DMS153 (cell line): ENCODE data around the gene TSR3.

Source experiments
- DNase-seq: peaks from one replicate; lab custom pipeline; 2025; lab: John Stamatoyannopoulos, UW

TSR3 gene

DNA sequence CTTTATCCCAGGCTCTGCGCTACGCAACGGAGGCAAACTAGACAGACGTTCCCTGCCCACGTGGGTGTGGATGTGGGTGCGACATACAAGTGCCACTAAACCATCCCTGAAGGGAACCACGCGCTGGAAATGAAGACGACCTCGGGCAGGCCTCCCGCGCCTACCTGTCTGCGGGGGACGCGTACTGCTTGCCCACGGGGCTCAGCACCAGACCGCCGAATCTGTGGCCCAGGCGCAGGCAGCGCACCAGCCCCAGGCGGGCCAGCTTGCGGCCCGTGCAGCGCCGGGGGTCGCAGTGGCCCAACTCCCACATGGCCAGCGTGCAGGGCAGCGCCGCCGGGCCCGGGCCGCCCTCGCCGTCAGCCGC lies 480 bp downstream of the TSR3 start:
- DNase-seq = no peak

DNA sequence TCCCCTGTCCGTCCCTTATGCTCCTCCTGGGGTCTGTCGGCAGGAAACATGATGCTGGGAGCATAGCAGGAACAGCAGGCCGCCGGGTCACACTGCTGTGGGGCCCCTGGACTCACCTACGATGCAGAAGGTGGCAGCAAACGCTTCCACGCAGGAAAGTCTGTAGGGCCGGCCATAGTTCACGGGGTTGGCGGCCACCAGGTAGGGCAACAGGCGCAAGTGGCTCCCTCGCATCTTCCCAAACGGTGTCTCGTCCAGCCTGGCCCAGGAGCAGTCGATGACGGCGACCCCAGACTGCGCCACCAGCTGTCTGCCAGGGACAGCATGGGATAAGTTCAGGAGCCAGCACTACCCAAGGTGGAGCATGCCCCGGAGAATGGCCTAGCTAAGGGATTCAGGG lies 987 bp downstream of the TSR3 start:
- no peak for DNase-seq

GRCh38 chr16:1349951-1350350 lies 1.7 kb downstream of the TSR3 start:
- DNase-seq = no peak

- DNase-seq = no peak
Observed at GRCh38 chr16:1349351-1349750, 2.3 kb downstream of the TSR3 start.

GRCh38 chr16:1348926-1349325 lies 2.8 kb downstream of the TSR3 start:
- no peak for DNase-seq

- DNase-seq = no peak
Observed at GRCh38 chr16:1348441-1348840, 3.2 kb downstream of the TSR3 start.

- DNase-seq = no peak
Observed at GRCh38 chr16:1347962-1348361, 3.7 kb downstream of the TSR3 start.

- DNase-seq = no peak
Observed at GRCh38 chr16:1347286-1347855, 4.3 kb downstream of the TSR3 start.

DNA sequence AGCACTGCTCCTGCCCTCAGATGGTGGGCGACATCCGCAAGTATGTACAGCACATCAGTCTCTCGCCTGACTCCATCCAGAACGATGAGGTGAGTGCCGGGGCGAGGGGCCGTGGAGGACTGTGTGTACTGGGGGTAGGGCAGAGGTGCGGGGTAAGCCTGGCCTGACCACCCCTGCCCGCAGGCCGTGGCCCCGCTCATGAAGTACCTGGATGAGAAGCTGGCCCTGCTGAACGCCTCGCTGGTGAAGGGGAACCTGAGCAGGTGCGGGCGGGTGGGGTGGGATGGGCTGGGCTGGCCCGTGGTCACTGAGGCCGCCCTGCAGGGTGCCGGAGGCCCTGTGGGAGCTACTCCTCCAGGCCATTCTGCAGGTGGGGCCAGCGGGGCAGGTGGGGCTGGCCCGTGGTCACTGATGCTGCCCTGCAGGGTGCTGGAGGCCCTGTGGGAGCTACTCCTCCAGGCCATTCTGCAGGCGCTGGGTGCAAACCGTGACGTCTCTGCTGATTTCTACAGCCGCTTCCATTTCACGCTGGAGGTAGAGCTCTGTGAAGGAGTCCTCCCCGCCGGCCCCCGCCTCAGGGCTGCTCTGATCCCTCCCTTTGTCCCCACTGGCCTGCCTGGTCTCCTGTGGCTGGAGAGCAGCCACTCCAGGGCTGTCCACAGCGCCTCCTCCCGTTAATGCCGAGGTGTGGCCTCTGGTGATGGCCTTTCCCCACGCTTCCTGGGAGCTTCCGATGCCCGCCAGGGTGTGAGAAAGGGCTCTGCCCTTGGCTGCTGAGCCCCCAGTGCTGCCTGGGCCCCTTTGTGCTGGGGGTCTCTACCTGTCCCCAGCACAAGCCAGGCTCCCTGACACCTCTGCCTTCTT lies 5.0 kb downstream of the TSR3 start:
- DNase-seq = no peak

DNA sequence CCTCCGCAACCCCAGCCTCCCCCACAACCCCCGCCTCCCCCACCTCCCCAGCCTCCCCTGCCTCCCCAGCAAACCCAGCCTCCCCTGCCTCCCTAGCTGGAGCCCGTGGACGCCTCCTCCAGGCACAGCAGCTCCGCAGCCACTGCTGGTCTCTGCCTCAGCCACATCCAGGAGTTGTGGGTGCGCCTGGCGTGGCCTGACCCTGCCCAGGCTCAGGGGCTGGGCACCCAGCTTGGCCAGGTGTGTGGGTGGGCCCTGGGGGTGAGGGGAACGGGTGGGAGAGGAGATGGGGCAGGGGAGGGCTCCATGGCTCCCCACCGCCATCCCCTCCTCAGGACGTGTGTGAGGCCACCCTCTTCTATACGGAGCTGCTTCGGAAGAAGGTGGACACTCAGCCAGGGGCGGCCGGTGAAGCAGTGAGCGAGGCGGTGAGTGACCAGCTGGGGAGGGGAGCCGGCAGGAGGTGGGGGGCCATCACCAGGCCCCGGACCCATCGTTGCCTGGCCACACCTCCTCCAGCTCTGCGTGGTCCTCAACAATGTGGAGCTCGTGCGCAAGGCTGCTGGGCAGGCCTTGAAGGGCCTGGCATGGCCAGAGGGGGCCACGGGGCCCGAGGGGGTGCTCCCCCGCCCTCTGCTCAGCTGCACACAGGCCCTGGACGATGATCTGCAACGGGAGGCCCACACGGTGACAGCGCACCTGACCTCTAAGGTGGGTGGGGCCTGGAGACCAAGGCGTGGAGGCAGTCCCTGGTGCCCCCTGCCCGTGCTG lies 5.8 kb downstream of the TSR3 start:
- DNase-seq = no peak

DNA sequence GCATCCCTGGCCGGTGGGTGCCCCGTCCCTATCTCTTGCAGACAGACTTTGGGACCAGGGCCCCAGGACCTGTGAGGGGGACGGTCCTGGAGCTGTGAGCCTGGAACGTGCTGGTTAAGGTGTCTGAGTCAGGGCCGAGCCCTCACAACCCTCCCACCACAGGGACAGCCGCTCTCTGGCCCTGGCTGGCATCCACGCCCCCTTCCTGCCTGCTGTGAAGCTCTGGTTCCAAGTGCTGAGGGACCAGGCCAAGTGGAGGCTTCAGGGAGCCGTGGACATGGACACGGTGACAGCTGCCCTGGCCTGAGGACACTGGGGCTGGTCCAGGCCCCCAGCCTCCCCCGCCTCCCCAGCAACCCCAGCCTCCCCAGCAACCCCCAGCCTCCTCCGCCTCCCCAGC lies 6.6 kb downstream of the TSR3 start:
- DNase-seq = no peak

DNA sequence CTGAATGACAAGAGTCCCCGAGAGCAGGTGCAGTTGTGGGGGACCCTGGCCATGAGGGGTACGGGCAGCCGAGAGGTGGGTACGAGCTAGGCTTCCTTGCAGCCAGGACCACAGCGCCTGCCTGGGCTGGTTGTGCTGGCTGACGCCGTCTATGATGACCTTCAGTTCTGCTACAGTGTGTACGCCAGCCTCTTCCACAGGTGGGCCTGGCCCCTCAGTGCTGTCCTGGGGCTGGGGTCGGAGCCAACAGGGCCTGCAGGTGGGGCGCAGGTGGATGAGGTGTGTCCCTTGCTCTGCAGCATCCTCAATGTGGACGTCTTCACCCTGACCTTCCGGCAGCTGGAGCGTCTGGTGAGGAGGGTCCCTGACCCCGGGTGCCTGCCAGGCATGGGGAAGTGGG lies 7.2 kb downstream of the TSR3 start:
- no peak for DNase-seq

- DNase-seq = no peak
Observed at GRCh38 chr16:1343428-1344242, 8.0 kb downstream of the TSR3 start.

GRCh38 chr16:1342526-1343427 lies 8.9 kb downstream of the TSR3 start:
- DNase-seq = peak; percentile 96

- DNase-seq = no peak
Observed at GRCh38 chr16:1341495-1342420, 9.9 kb downstream of the TSR3 start.

DNA sequence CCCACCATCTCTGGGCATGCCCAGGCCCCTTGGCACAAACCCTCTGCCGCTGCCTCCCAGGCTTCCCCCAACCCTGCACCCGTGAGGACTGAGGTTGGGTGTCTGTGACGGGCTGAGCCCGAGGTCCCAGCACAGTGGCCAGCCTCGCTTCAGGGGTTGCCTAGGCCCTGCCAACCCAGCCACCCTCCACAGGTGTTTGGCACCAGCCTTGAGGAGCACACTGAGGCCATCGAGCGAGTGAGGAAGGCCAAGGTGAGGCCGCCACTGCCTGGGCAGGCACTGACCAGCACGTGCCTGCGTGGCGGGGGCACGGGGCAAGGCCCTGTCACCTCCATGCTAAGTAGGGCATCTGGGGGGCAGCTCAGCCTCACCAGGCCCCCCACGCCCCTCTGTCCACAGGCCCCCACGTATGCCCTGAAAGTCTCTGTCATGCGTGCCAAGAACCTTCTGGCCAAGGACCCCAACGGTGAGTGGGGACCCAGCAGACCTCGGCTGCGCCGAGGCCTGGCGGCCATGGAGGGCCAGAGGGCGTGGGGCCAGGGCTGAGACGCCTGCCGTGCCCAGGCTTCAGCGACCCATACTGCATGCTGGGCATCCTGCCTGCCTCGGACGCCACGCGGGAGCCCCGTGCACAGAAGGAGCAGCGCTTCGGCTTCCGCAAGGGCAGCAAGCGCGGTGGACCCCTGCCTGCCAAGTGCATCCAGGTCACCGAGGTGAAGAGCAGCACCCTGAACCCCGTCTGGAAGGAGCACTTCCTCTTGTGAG lies 10.8 kb downstream of the TSR3 start:
- DNase-seq = no peak

- no peak for DNase-seq
Observed at GRCh38 chr16:1338855-1339675, 12.6 kb downstream of the TSR3 start.

- DNase-seq = no peak
Observed at GRCh38 chr16:1338119-1338730, 13.5 kb downstream of the TSR3 start.
